GM18508 (cell line): Measurements from ENCODE around the gene TICRR.

ENCODE experiments used
- ATAC-seq: cut with Tn5 transposase; IDR thresholded peaks from one replicate; pipeline ENCODE4 v1.9.1; 2021; ENCODE audit warnings: moderate number of reproducible peaks; ENCODE audit not compliant: insufficient read depth, unreplicated experiment

TICRR gene

GRCh38 chr15:89627256-89627970 lies 52.1 kb downstream of the TICRR start:
- ATAC-seq: no peak

- no peak for ATAC-seq
Observed at GRCh38 chr15:89628301-89628700, 53.0 kb downstream of the TICRR start.

DNA sequence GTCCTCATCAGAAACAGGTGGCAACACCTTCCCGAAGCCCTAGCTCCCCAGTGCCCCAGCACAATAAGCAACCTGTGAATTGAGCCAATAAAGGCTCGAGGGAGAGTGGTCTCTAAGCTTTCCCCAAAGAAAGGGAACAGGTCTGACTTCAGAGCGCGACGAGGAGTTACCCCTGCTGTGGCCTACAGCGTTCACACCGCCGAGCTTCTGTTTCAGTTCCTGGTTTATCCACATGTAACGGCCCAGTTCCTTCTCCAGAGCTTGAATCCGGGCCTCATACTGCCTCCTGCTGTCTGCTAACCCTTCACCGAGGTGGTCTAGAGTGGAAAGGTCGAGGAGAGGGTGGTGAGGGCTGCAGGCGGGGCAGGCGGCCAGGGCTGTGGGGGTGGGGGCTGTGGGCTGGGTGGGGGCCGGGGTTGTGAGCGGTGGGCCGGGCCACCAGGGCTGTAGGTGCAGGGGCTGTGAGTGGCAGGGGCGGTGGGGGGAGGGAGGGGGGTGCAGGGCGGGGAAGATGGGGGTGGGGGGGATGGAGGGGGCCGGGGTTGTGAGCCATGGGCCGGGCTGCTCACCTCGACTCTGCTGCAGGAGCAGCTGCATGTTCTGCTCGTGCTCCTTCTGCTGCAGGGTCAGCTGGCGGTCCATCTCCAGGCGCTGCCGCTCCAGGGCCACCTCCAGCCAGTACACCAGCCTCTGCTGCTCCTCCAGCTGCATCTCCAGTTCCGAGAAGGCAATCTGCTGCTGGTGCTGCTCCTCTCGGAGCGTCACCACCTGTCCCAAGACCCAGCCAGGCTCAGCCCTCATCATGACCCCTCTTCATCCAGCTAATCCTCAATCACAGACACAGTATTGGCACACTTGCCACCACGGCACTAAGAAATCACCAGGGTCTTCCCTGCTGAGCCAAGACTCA lies 53.8 kb downstream of the TICRR start:
- no peak for ATAC-seq

- ATAC-seq: no peak
Observed at GRCh38 chr15:89629829-89630228, 54.6 kb downstream of the TICRR start.

- no peak for ATAC-seq
Observed at GRCh38 chr15:89630260-89630659, 55.0 kb downstream of the TICRR start.

- ATAC-seq: no peak
Observed at GRCh38 chr15:89630974-89631901, 56.0 kb downstream of the TICRR start.

- ATAC-seq: no peak
Observed at GRCh38 chr15:89631902-89632264, 56.6 kb downstream of the TICRR start.

GRCh38 chr15:89632563-89633430 lies 57.5 kb downstream of the TICRR start:
- ATAC-seq: no peak

GRCh38 chr15:89633585-89633984 lies 58.3 kb downstream of the TICRR start:
- ATAC-seq: no peak

- no peak for ATAC-seq
Observed at GRCh38 chr15:89640245-89640644, 65.0 kb downstream of the TICRR start.

DNA sequence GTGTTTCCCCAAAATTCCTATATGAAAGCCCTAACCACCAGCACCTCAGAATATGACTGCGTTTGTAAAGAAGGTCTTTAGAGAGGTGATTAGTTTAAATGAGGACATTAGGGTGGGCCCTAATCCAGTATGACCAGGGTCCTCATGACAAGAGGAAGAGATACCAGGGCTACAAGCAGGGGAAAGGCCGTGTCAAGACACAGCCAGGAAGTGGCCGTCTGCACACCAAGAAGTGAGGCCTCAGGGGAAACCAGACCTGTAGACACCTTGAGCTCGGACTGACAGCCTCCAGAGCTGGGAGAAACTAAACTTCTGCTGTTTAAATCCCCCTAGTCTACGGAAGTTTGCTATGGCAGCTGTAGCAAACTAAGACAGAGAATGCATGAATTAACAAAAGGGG lies 65.8 kb downstream of the TICRR start:
- no peak for ATAC-seq

GRCh38 chr15:89642106-89642505 lies 66.8 kb downstream of the TICRR start:
- no peak for ATAC-seq

- ATAC-seq: no peak
Observed at GRCh38 chr15:89645680-89646079, 70.4 kb downstream of the TICRR start.

DNA sequence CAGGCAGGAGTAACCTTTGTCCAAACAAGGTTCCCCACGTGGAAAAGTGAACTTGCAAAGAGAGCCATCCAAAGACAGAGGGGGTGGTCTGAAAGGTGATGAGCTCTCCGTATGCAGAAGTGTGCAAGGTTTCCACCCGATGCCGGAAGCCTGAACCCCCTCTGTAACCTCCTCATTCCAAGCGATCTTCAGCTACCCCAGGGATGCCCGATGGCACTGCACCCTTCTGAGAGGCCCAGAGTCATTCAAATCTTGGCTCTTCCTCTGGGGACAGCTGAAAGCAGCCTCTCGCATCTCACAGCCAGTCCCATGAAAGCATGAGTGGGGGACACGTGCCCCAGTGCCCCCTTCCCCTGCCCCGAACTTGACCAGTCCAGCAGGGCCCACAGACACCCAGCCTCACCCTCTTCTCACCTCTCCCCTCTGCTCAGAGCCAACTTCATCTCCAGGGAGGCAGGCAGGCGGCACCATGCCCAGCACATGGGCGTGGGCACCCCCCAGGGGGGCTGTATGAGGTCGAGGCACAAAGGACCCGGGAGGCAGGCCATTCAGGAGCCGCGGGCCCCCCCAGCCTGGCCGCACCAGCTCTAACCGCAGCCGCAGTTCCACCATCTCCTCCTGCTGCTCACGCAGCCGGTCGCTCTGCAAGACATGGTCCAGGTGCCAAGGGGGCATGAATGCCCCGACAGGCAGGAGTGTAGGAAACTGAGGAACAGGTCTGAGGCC lies 71.3 kb downstream of the TICRR start:
- ATAC-seq: no peak

GRCh38 chr15:89647191-89647851 lies 72.1 kb downstream of the TICRR start:
- ATAC-seq: no peak

DNA sequence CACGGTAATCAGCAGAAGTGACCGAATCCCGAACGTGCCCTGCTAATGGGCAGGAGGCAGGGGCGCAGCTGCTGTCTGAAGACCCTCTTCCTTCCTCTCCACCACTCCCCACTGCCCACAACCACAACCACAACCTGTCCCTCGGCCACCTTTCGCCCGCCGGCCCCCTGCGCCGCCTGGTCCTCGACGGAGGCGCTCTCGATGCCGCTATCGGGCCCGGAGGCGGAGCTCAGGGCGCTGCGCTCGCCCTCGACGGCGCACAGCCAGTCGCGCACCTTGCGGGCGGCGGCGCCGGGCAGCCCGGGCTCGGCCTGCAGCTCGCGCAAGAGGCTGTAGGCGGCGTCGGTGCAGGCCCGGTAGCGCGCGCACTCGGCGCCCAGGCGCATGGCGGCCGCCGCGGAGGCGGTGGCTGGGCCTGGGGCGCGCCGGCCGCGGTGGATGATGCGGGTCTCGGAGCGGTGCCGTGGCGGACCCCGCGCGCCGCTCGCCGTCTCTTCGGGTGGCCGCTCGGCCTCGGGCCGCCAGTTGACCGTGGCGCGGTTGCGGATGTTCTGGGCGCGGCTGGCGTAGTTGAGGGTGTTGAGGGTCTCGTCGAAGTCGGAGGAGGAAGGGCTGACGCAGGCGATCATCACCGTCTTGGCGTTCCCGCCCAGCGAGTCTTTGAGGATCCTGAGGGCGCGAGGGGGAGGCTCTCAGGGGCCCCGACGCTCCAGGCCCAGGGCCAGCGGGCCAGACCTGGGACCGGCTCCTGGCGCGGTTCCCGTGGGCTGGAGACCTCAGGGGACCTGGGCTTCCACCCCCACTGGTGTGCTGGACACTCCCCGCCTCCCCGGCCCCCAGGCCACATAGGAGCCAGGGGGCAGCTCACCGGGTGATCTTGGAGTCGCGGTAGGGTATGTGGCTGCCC lies 73.1 kb downstream of the TICRR start:
- no peak for ATAC-seq

DNA sequence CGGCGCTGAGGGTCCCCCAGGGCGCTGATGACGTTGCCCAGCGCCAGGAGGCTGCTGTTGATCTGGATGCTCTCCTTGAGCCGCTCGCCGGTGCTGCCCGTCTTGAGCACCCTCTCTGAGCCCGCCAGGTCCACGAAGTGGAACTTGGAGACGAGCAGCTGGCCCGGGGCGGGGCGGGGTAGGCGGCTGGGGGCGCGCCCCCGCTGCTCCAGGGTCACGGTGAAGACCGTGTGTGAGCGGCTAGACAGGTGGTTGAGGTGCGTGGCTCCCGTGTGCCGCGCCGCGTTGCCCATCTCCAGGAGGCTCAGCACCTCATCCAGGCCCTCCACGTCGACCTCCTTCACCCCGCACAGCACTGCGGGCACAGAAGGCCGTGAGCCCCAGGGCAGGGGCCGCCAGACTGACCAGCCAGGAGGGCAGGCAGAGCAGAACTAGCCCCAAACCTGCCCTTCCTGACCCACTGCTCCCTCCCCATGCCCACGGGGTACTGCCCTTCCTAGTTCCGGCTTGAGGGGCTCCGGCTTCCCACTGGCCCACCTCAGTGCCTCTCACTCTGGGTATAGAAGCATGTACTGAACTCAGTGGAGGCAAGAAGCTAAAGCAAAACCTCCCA lies 73.8 kb downstream of the TICRR start:
- ATAC-seq: no peak
